Cardiac muscle cell (in vitro differentiated cells and primary cell): ENCODE data around the gene MAPK12. TPM values are rescaled to one million over a fixed set of nuclear protein-coding genes. Genes with fewer than 3 reads are reported as not detected.

Source experiments
- DNase-seq, 2 donors: peaks; one replicate each; pipeline versions ENCODE4 v3.0.0 to v3.0.0-alpha.2; 2010 to 2017; ENCODE audit warnings: low read depth in 1 of 2, low spot score in 1 of 2
- H3K27ac ChIP-seq: fragments of 200-600 bp; sonication (generic); 2 replicates; pipeline ENCODE4 v1.5.1; 2016
- H3K27me3 ChIP-seq: fragments of 200-600 bp; sonication (generic); 2 replicates; pipeline ENCODE4 v1.6.0; 2016; ENCODE audit warnings: control low read depth
- H3K36me3 ChIP-seq: fragments of 200-600 bp; sonication (generic); 2 replicates; pipeline ENCODE4 v1.5.1; 2016; ENCODE audit warnings: control low read depth
- H3K4me1 ChIP-seq: fragments of 200-600 bp; sonication (generic); 2 replicates; pipeline ENCODE4 v1.8.1; 2017; ENCODE audit warnings: low read depth, mild to moderate bottlenecking, mixed run types
- H3K4me3 ChIP-seq: fragments of 200-600 bp; sonication (generic); 2 replicates; pipeline ENCODE4 v1.5.1; 2016; ENCODE audit warnings: mild to moderate bottlenecking
- H3K9me3 ChIP-seq: fragments of 200-600 bp; sonication (generic); 2 replicates; pipeline ENCODE4 v1.5.1; 2017; ENCODE audit warnings: low read depth, mild to moderate bottlenecking, control low read depth
- CTCF ChIP-seq: IDR thresholded peaks from 2 replicates; pipeline ENCODE4 v1.5.1; 2012; ENCODE audit warnings: low read depth, mild to moderate bottlenecking, low read length
- polyA plus RNA-seq: library from polyadenylated mRNA; unstranded; fragments of >200 nt; fragmentation: Nextera tagmentation; extraction: Ambion mirVana; gene quantifications from 2 replicates; pipeline ENCODE4 v1.2.1, GENCODE V29; 2016
- total RNA-seq: library from RNA; depleted of rRNA; stranded (reverse); fragments of >200 nt; gene quantifications from 2 replicates; pipeline ENCODE4 v1.2.3, GENCODE V29; 2016

MAPK12 gene
- total and polyA plus RNA-seq, 2 experiments from 2014 or later: 45.5 to 67.1 TPM

- H3K36me3 ChIP-seq: no peaks in the 10 kb centered on the region
- H3K4me1 ChIP-seq: peaks cover 9% of the 10 kb centered on the region
- peak; percentile 36 to 63 for DNase-seq
- TF ChIP-seq CTCF: no peak
- H3K27ac ChIP-seq: no peak within 1 kb of the TSS
- H3K9me3 ChIP-seq: no peaks in the 10 kb centered on the region
- H3K4me3 ChIP-seq: peak within 1 kb of the TSS; percentile 20
- H3K27me3 ChIP-seq: peaks cover 75% of the 10 kb centered on the region
Observed at GRCh38 chr22:50269970-50270665, 8.6 kb upstream of the MAPK12 start, which contains the start of gene MAPK11. Gene MAPK11, minus strand, starts transcription at chr22:50270380. Its CDS starts 88 bp downstream, at chr22:50270292.

- DNase-seq: no peak
- no peak overlapping the region for H3K4me3 ChIP-seq
- H3K4me1 ChIP-seq: peaks cover 9% of the 10 kb centered on the region
Observed at GRCh38 chr22:50269573-50269969, 8.1 kb upstream of the MAPK12 start.

GRCh38 chr22:50268655-50269113 is 7.2 kb upstream of the MAPK12 start:
- H3K36me3 ChIP-seq: no peaks in the 10 kb centered on the region
- no peak for TF ChIP-seq CTCF
- no peak overlapping the region for H3K4me3 ChIP-seq
- peaks cover 79% of the 10 kb centered on the region for H3K27me3 ChIP-seq
- no peak overlapping the region for H3K27ac ChIP-seq
- peak in 1 of 2 donors; percentile 38 for DNase-seq
- peaks cover 7% of the 10 kb centered on the region for H3K4me1 ChIP-seq
- no peaks in the 10 kb centered on the region for H3K9me3 ChIP-seq

More at GRCh38 chr22:50269573-50269969, 8.1 kb upstream of the MAPK12 start:
- Histone ChIP-seq H3K27me3 (peaks cover 79% of the 10 kb centered on the region), H3K36me3 (no peaks in the 10 kb centered on the region), H3K27ac (no peak overlapping the region), H3K9me3 (no peaks in the 10 kb centered on the region)
- TF ChIP-seq CTCF: no peak

GRCh38 chr22:50267591-50268390 is 6.3 kb upstream of the MAPK12 start:
- H3K27me3 ChIP-seq: peaks cover 79% of the 10 kb centered on the region
- H3K4me1 ChIP-seq: peaks cover 7% of the 10 kb centered on the region
- TF ChIP-seq CTCF: peak; percentile 25
- H3K27ac ChIP-seq: no peak overlapping the region
- H3K36me3 ChIP-seq: no peaks in the 10 kb centered on the region
- H3K9me3 ChIP-seq: no peaks in the 10 kb centered on the region
- no peak overlapping the region for H3K4me3 ChIP-seq
- peak; percentile 67 to 70 for DNase-seq

- no peak for DNase-seq
- Histone ChIP-seq H3K27ac (no peak overlapping the region), H3K36me3 (no peaks in the 10 kb centered on the region), H3K27me3 (peaks cover 71% of the 10 kb centered on the region), H3K4me1 (peaks cover 7% of the 10 kb centered on the region), H3K9me3 (no peaks in the 10 kb centered on the region), H3K4me3 (no peak overlapping the region)
- no peak for TF ChIP-seq CTCF
Observed at GRCh38 chr22:50266994-50267393, 5.5 kb upstream of the MAPK12 start.
